Osteocyte (in vitro differentiated cells): Measurements from ENCODE around the gene NFYC. TPM values are rescaled to one million over a fixed set of nuclear protein-coding genes. Genes with fewer than 3 reads are reported as not detected.

Source experiments
- DNase-seq: peaks from one replicate; pipeline ENCODE4 v3.0.0; 2021; ENCODE audit warnings: mixed read lengths; ENCODE audit not compliant: unreplicated experiment; ENCODE audit errors: extremely low spot score
- H3K27ac Mint-ChIP-seq: one replicate; pipeline ENCODE4 v1.8.0; 2021; ENCODE audit warnings: mild to moderate bottlenecking, mixed read lengths; ENCODE audit not compliant: unreplicated experiment
- H3K27me3 Mint-ChIP-seq: one replicate; pipeline ENCODE4 v1.8.0; 2021; ENCODE audit warnings: mixed read lengths; ENCODE audit not compliant: unreplicated experiment
- H3K36me3 Mint-ChIP-seq: one replicate; pipeline ENCODE4 v1.8.0; 2021; ENCODE audit warnings: mixed read lengths; ENCODE audit not compliant: unreplicated experiment
- H3K4me1 Mint-ChIP-seq: one replicate; pipeline ENCODE4 v1.8.0; 2021; ENCODE audit warnings: mixed read lengths; ENCODE audit not compliant: unreplicated experiment
- H3K4me3 Mint-ChIP-seq: one replicate; pipeline ENCODE4 v1.8.0; 2021; ENCODE audit warnings: mild to moderate bottlenecking, moderate library complexity, mixed read lengths; ENCODE audit not compliant: unreplicated experiment
- H3K9me3 Mint-ChIP-seq: one replicate; pipeline ENCODE4 v1.8.0; 2021; ENCODE audit warnings: mixed read lengths; ENCODE audit not compliant: unreplicated experiment
- total RNA-seq: library from RNA; stranded (reverse); gene quantifications from 2 replicates; pipeline ENCODE4 v1.2.1, GENCODE V29; 2021
- TF ChIP-seq, protein P1 (sequence below): fragments of 200-600 bp; sonication (generic); IDR thresholded peaks from 2 replicates; pipeline ENCODE4 v1.5.0; 2021; ENCODE audit warnings: antibody characterized with exemption, mild to moderate bottlenecking, moderate library complexity

The NFYC gene
- total RNA-seq, 1 donor from 2014 or later = 49.0 TPM

GRCh38 chr1:40776236-40777072 lies 85.0 kb downstream of the NFYC start:
- H3K4me1 Mint-ChIP-seq = peaks cover 20% of the 10 kb centered on the region
- no peak for DNase-seq
- peaks cover 27% of the 10 kb centered on the region for H3K36me3 Mint-ChIP-seq
- TF ChIP-seq, protein P1, sequence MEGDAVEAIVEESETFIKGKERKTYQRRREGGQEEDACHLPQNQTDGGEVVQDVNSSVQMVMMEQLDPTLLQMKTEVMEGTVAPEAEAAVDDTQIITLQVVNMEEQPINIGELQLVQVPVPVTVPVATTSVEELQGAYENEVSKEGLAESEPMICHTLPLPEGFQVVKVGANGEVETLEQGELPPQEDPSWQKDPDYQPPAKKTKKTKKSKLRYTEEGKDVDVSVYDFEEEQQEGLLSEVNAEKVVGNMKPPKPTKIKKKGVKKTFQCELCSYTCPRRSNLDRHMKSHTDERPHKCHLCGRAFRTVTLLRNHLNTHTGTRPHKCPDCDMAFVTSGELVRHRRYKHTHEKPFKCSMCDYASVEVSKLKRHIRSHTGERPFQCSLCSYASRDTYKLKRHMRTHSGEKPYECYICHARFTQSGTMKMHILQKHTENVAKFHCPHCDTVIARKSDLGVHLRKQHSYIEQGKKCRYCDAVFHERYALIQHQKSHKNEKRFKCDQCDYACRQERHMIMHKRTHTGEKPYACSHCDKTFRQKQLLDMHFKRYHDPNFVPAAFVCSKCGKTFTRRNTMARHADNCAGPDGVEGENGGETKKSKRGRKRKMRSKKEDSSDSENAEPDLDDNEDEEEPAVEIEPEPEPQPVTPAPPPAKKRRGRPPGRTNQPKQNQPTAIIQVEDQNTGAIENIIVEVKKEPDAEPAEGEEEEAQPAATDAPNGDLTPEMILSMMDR = no peak
- H3K27me3 Mint-ChIP-seq = no peaks in the 10 kb centered on the region
- no peak overlapping the region for H3K4me3 Mint-ChIP-seq
- H3K9me3 Mint-ChIP-seq = peaks cover 9% of the 10 kb centered on the region
- no peak overlapping the region for H3K27ac Mint-ChIP-seq

- peaks cover 9% of the 10 kb centered on the region for H3K9me3 Mint-ChIP-seq
- H3K27ac Mint-ChIP-seq = no peak overlapping the region
- no peak overlapping the region for H3K4me3 Mint-ChIP-seq
- no peaks in the 10 kb centered on the region for H3K27me3 Mint-ChIP-seq
- H3K4me1 Mint-ChIP-seq = peaks cover 18% of the 10 kb centered on the region
- TF ChIP-seq, protein P1 = no peak
- no peak for DNase-seq
- peaks cover 27% of the 10 kb centered on the region for H3K36me3 Mint-ChIP-seq
Measured at GRCh38 chr1:40777224-40777970, 85.9 kb downstream of the NFYC start.

DNA sequence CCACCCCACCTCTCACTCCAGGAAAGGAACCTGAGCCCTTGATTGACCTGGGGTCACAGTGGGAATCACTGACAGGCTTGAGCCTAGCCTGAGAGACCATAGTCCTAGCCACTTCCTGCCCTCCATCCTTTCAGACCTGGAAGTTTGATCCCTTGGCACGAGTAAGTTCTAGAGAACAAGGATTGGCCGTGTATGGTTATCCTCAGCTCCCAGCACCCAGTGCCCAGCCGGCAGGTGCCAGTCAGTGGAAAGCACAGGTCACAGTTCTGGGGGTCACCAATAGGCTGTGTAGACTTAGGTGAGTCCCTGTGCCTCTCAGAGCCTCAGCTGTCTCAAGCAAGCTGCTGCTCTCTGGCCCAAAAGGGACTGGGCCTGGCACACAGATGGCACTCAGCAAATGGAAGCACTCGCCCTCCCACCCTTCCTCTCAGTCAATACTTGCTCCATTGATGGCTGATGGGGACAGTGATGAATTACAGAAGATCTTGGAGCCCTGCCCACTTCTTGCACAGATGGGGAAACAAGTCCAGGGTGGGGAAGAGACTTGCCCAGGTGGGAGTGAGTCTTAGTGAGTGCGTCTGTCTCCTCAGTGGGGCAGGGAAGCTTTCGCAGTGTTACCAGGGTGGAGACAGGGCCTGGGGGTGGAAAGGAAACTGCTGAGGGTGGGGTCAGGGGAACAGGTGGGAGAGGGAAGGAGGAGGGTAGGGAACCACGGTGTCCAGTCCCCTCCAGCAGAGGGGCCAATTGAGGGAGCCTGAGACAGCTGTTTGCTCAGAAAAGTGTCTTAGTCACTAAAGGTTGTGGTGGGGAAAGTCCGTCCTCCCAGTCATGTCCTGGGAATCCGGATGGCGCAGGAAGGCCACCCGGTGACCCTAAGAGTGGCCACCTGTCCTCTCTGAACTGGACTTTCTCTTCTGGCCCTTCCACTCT lies 89.4 kb downstream of the NFYC start:
- H3K9me3 Mint-ChIP-seq = peaks cover 9% of the 10 kb centered on the region
- H3K36me3 Mint-ChIP-seq = peaks cover 19% of the 10 kb centered on the region
- no peak for DNase-seq
- H3K27me3 Mint-ChIP-seq = no peaks in the 10 kb centered on the region
- H3K4me3 Mint-ChIP-seq = no peak overlapping the region
- peaks cover 15% of the 10 kb centered on the region for H3K4me1 Mint-ChIP-seq
- TF ChIP-seq, protein P1 = no peak
- H3K27ac Mint-ChIP-seq = no peak overlapping the region

- Mint-ChIP-seq H3K27me3 (no peaks in the 10 kb centered on the region), H3K27ac (no peak overlapping the region), H3K4me1 (peaks cover 15% of the 10 kb centered on the region), H3K36me3 (peaks cover 15% of the 10 kb centered on the region), H3K9me3 (peaks cover 6% of the 10 kb centered on the region), H3K4me3 (no peak overlapping the region)
- DNase-seq = no peak
- TF ChIP-seq, protein P1 = no peak
Measured at GRCh38 chr1:40781608-40781971, 90.1 kb downstream of the NFYC start.
